HG02610 (cell line): ENCODE results near the gene HDAC11.
"Not testable (repeated sequence)": the region's sequence is repeated elsewhere in the genome, so short reads cannot be mapped to it uniquely, and the experiment has no call there.

ENCODE experiments used
- ATAC-seq: cut with Tn5 transposase; IDR thresholded peaks from one replicate; pipeline ENCODE4 v1.9.1; 2021; ENCODE audit warnings: mild to moderate bottlenecking, moderate library complexity; ENCODE audit not compliant: unreplicated experiment

The HDAC11 gene

DNA sequence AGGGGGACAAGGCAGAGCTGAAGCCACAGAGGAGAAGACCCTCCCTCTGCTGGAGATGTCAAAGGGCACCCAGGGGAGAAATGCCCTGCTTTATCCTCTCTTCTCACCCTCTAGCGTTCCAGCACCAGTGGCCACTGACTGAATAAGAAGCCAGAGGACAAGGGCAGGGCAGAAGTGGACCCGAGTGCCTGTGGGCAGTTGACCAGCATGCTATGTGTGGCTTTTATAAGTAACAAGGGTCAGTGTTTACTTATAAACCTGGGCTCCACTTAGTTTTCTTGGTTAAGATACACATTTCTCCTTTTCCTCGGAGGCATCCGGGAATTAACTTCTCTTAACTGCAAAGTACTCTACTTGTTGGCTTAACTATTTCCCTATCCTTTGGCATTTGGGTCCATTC, 13.3 kb upstream of the HDAC11 start:
- ATAC-seq: no peak

DNA sequence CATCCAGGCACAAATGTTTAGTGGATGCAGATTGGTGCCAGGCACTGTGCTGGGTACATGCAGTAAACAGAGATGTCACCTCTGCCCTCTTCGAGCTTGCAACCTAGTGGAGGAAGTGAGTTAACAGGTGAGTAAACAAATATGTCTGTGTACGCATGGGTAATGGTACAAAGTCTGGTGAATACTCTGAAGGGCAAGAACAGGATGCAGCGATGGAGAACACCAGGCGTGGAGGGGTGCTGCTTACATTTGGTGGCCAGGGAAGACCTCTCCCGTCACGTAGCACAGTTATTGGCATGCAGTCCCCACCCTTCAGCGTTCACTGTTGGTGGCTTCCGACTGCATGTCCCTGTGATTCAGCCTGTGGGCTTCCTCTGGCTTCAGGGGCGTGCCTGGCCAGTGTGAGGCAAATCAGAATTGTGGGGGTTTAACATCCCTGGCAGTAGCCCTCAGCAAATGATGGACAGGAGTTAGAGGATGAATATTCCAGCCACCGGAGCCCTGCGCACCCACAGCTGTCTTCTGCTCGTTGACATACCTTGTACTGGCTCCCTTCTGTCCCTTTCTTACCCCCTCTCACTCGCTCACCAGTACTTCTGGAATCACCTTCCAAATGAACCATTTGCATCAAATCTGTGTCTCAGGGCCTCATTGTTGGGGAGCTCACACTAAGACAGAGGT, 9.1 kb upstream of the HDAC11 start:
- ATAC-seq: no peak

GRCh38 chr3:13472286-13472685, 7.8 kb upstream of the HDAC11 start:
- ATAC-seq: no peak

GRCh38 chr3:13473020-13473419, 7.1 kb upstream of the HDAC11 start:
- ATAC-seq: no peak

DNA sequence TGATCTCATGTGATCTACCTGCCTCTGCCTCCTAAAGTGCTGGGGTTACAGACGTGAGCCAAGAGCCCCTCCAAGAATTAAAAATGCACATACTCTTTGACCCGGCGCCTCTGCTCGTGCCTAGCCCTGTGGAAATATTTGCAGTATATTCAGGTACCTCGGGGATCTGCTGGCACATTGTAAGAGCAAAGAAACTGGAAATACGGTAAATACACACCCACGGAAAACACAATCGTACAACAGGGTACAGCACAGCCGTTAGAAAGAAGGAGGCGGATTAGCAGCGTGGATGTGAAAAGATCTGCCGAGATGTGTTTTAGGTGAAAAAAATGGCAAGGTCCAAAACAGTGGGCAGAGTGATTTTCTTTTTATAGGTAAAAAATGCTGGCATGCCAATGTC, 6.1 kb upstream of the HDAC11 start:
- ATAC-seq: no peak

- ATAC-seq: no peak
These were observed 5.3 kb upstream of the HDAC11 start for GRCh38 chr3:13474776-13475303.

DNA sequence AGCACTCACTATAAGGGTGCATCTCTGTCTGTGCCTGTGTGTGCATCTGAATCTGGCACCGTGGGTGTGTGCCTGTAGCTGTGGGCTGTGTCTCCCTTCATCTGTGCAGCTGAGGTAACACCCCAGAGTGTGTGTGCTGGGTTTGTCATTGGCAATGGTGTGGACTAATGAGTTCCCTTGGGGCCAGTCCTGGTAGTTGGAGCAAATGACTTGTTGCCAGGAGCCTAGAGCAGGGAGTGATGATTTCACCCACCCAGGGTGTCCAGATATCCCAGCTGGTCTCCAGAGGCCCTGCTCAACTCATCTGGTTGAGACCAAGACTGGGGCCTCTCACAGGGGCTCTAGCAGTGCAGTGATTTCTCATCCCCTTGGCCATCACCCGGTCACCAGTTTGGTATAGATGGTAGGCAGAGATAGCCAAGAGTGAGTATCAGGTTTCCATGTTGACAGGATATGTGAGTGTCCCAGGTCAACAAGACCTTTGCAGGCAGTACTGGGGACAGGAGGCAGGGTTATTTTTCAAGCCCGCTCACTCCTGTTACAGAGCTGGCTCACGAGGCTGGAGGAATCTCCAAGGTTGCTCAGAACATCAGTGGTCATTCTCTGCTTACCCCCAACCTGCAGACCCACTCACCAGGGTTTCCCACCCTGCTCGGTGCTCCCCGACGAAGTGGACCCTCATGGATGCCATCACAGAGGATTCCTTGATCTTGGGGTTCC, 4.1 kb upstream of the HDAC11 start:
- ATAC-seq: no peak

GRCh38 chr3:13477943-13478342, 2.2 kb upstream of the HDAC11 start:
- no peak for ATAC-seq

GRCh38 chr3:13479332-13479581, 849 bp upstream of the HDAC11 start:
- peak; percentile 4 for ATAC-seq

GRCh38 chr3:13480340-13481318, 523 bp downstream of the HDAC11 start:
- ATAC-seq: peak; percentile 15

GRCh38 chr3:13482106-13482690, 2.1 kb downstream of the HDAC11 start:
- ATAC-seq: no peak

DNA sequence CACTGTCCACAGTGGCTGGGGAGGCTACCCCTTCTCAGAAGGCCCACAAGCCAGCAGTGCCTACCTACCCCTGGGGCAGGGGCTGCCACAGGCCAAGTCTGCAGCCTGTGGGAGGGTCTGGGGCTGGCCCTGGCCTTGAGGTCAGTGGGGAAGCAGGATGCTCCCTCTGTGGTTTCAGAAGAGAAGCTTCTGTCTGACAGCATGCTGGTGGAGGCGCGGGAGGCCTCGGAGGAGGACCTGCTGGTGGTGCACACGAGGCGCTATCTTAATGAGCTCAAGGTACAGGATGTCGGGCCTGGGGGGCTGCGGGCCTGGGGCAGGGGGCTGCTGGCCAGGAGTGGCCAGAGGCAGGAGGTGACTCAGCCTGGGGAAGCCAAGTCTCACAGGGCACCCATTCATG, 3.2 kb downstream of the HDAC11 start:
- ATAC-seq: no peak

- no peak for ATAC-seq
These were observed 4.0 kb downstream of the HDAC11 start for GRCh38 chr3:13483988-13484695.

- ATAC-seq: no peak
These were observed 4.9 kb downstream of the HDAC11 start for GRCh38 chr3:13484851-13485590.

- not testable (repeated sequence) for ATAC-seq
These were observed 5.8 kb downstream of the HDAC11 start for GRCh38 chr3:13485630-13486562.

DNA sequence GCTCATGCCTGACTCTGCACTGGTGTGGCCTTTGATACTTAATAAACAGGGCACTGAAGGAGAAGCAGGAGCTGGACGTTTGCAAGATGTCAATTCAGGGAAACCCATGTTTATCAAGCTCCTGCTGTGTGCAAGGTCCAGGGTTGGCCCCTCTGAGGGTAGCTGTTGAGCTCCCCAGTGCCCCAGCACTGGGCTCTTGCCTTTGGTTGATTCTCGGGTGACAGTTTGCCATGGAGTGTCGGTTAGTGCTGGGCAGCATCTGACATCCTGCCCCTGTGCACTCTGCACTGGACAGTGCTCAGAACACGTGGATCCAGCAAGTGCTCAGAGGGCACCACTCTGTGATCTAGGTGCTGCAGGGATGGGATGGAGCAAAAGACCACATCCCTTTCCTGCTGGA, 7.3 kb downstream of the HDAC11 start:
- ATAC-seq: no peak

DNA sequence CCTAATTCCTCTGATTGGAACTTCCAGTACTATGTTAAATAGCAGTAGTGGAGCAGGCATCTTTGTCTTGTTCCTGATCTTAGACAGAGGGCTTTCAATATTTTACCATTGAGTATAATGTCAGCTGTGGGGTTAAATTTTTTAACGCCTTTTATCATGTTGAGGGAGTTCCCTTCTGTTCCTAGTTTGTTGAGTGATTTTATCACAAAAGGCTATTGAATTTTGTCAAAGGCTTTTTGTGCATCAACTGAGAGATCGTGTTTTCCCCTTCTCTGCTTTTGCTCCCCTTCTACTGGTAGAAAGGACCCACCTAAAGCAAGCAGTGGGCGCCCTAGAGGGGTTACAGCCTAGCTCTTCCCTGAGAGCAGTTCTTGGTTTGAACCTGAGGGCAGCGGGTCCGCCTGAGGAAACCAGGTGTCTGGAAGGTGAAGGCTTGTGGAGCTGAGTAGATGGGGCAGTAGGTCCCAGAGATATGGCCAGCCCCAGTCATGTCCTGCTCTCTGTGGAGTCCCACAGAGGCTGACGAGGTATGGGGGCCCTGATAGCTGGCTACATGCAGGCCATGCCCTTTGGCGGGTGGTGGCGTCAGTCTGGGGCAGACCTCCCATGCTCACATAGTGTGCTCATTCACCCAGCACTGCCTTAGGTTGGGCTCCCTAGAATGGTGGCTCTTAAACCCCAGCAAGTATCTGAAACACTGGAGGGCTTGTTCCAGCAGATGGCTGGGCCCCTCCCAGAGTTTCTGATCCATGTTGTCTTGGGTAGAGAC, 11.3 kb downstream of the HDAC11 start:
- ATAC-seq: no peak

DNA sequence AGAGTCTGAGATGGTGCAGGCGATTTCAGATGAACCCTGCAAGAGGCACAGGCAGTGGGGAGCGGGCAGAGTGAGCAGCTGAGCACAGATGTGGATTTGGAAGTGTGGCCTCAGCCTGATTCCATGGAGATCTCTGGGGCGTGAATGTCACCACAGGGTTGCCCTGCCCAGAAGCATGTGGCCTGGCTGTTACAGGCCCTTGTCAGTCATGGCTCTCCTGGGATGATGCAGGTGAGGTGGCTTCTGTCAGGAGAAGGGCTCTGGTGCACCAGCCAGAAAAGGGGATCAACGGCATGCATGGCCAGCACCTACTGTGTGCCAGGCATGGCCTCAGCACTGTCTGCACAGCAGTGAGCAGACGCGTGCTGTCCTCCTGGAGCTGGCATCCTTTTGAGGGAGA, 11.9 kb downstream of the HDAC11 start:
- ATAC-seq: no peak
